HEK293T (cell line): ENCODE results near the gene PRICKLE2.

Experiments
- ARNT ChIP-seq: fragments of 450-650 bp; IDR thresholded peaks from 2 replicates; pipeline ENCODE4 v1.6.1; 2017; ENCODE audit warnings: mild to moderate bottlenecking
- BHLHE40 ChIP-seq: fragments of 450-650 bp; IDR thresholded peaks from 2 replicates; pipeline ENCODE4 v1.6.1; 2016; ENCODE audit warnings: mild to moderate bottlenecking, moderate library complexity, borderline replicate concordance
- CTBP1 ChIP-seq: fragments of 450-650 bp; IDR thresholded peaks from 2 replicates; pipeline ENCODE4 v1.6.1; 2016; ENCODE audit warnings: borderline replicate concordance
- ELF4 ChIP-seq: fragments of 450-650 bp; IDR thresholded peaks from 2 replicates; pipeline ENCODE4 v1.6.1; 2017; ENCODE audit warnings: antibody characterized with exemption
- FOXK2 ChIP-seq: fragments of 450-650 bp; IDR thresholded peaks from 2 replicates; pipeline ENCODE4 v1.6.1; 2016; ENCODE audit warnings: mild to moderate bottlenecking
- FOXM1 ChIP-seq: fragments of 450-650 bp; IDR thresholded peaks from 2 replicates; pipeline ENCODE4 v1.6.1; 2017; ENCODE audit warnings: mild to moderate bottlenecking, borderline replicate concordance
- LEF1 ChIP-seq: fragments of 450-650 bp; IDR thresholded peaks from 2 replicates; pipeline ENCODE4 v1.6.1; 2017; ENCODE audit warnings: mild to moderate bottlenecking, borderline replicate concordance
- NFRKB ChIP-seq: fragments of 450-650 bp; IDR thresholded peaks from 2 replicates; pipeline ENCODE4 v1.6.1; 2016; ENCODE audit warnings: mild to moderate bottlenecking, moderate library complexity
- SP1 ChIP-seq: fragments of 450-650 bp; IDR thresholded peaks from 2 replicates; pipeline ENCODE4 v1.6.1; 2017

GRCh38 chr3:64138046-64138445 lies 87.2 kb downstream of the PRICKLE2 start:
- no peak for TF ChIP-seq SP1
- TF ChIP-seq BHLHE40 = no peak
- no peak for TF ChIP-seq FOXK2
- no peak for TF ChIP-seq NFRKB
- no peak for TF ChIP-seq CTBP1
- TF ChIP-seq LEF1 = no peak
- TF ChIP-seq ELF4 = no peak
- TF ChIP-seq FOXM1 = no peak
- TF ChIP-seq ARNT = no peak
